ENCODE results near the gene EEF1AKMT1.

EEF1AKMT1 gene

GRCh38 chr13:20799726-20800416, 26.1 kb upstream of the EEF1AKMT1 start:
- no peak for DNase-seq (ENCODE audit: extremely low spot score)
- TF ChIP-seq SUZ12 (IDR thresholded peaks at IDR 0.05) (no peak), ARNT (IDR thresholded peaks at IDR 0.05) (no peak), FOXM1 (IDR thresholded peaks at IDR 0.05; ENCODE audit: borderline replicate concordance) (no peak), ZNF384 (IDR thresholded peaks at IDR 0.05) (no peak), CTBP1 (IDR thresholded peaks at IDR 0.05; ENCODE audit: borderline replicate concordance) (no peak), FOXK2 (IDR thresholded peaks at IDR 0.05) (no peak), L3MBTL2 (conservative IDR thresholded peaks at IDR 0.05) (no peak), HDGF (IDR thresholded peaks at IDR 0.05; ENCODE audit: borderline replicate concordance) (no peak), TARDBP (IDR thresholded peaks at IDR 0.05) (no peak), FOXA1 (IDR thresholded peaks at IDR 0.05) (no peak)
- ChIA-PET POLR2A (interaction anchor here (1.1 kb wide), 1 partner anchor 26 kb away, joined by 3 read pairs; the partner anchor contains the start of gene EEF1AKMT1), CTCF (no interaction called here)

GRCh38 chr13:20798027-20798426, 24.3 kb upstream of the EEF1AKMT1 start:
- ChIA-PET CTCF (no interaction called here), POLR2A (no interaction called here)
- DNase-seq (ENCODE audit: extremely low spot score): no peak
- no peak for TF ChIP-seq CTBP1 (IDR thresholded peaks at IDR 0.05; ENCODE audit: borderline replicate concordance)

GRCh38 chr13:20796791-20797508, 23.2 kb upstream of the EEF1AKMT1 start:
- DNase-seq (ENCODE audit: extremely low spot score): no peak
- TF ChIP-seq PKNOX1 (IDR thresholded peaks at IDR 0.05) (no peak), FOXM1 (IDR thresholded peaks at IDR 0.05; ENCODE audit: borderline replicate concordance) (no peak), CTBP1 (IDR thresholded peaks at IDR 0.05; ENCODE audit: borderline replicate concordance) (no peak), SP1 (IDR thresholded peaks at IDR 0.05) (no peak), L3MBTL2 (conservative IDR thresholded peaks at IDR 0.05) (no peak), NFRKB (IDR thresholded peaks at IDR 0.05) (no peak), BHLHE40 (IDR thresholded peaks at IDR 0.05; ENCODE audit: borderline replicate concordance) (no peak), FOXA1 (IDR thresholded peaks at IDR 0.05) (no peak), HDGF (IDR thresholded peaks at IDR 0.05; ENCODE audit: borderline replicate concordance) (no peak), ARNT (IDR thresholded peaks at IDR 0.05) (no peak), SUZ12 (IDR thresholded peaks at IDR 0.05) (no peak), ZNF384 (IDR thresholded peaks at IDR 0.05) (no peak), ELF4 (IDR thresholded peaks at IDR 0.05) (no peak), LEF1 (IDR thresholded peaks at IDR 0.05; ENCODE audit: borderline replicate concordance) (no peak), TARDBP (IDR thresholded peaks at IDR 0.05) (no peak), FOXK2 (IDR thresholded peaks at IDR 0.05) (no peak)
- POLR2A ChIA-PET: no interaction called here
- CTCF ChIA-PET: no interaction called here

GRCh38 chr13:20789665-20790064, 15.9 kb upstream of the EEF1AKMT1 start:
- CTCF ChIA-PET: no interaction called here
- POLR2A ChIA-PET: no interaction called here
- TF ChIP-seq ELF4 (IDR thresholded peaks at IDR 0.05) (no peak), HDGF (IDR thresholded peaks at IDR 0.05; ENCODE audit: borderline replicate concordance) (no peak), FOXK2 (IDR thresholded peaks at IDR 0.05) (no peak), ZNF384 (IDR thresholded peaks at IDR 0.05) (no peak), FOXA1 (IDR thresholded peaks at IDR 0.05) (no peak), SUZ12 (IDR thresholded peaks at IDR 0.05) (no peak), NFRKB (IDR thresholded peaks at IDR 0.05) (no peak), FOXM1 (IDR thresholded peaks at IDR 0.05; ENCODE audit: borderline replicate concordance) (no peak)
- no peak for DNase-seq (ENCODE audit: extremely low spot score)

GRCh38 chr13:20788312-20788711, 14.6 kb upstream of the EEF1AKMT1 start:
- DNase-seq (ENCODE audit: extremely low spot score): no peak
- POLR2A ChIA-PET: no interaction called here
- CTCF ChIA-PET: interaction anchor here (0.7 kb wide), 1 partner anchor 16 kb away, joined by 6 read pairs; no protein-coding TSS in a partner anchor
- no peak for TF ChIP-seq HDGF (IDR thresholded peaks at IDR 0.05; ENCODE audit: borderline replicate concordance)
- TF ChIP-seq SP1 (IDR thresholded peaks at IDR 0.05): no peak
- no peak for TF ChIP-seq FOXM1 (IDR thresholded peaks at IDR 0.05; ENCODE audit: borderline replicate concordance)
- TF ChIP-seq ELF4 (IDR thresholded peaks at IDR 0.05): no peak
- TF ChIP-seq FOXK2 (IDR thresholded peaks at IDR 0.05): no peak
- no peak for TF ChIP-seq TARDBP (IDR thresholded peaks at IDR 0.05)
- TF ChIP-seq ARNT (IDR thresholded peaks at IDR 0.05): no peak
- no peak for TF ChIP-seq FOXA1 (IDR thresholded peaks at IDR 0.05)

GRCh38 chr13:20787180-20787579, 13.4 kb upstream of the EEF1AKMT1 start:
- TF ChIP-seq PKNOX1 (IDR thresholded peaks at IDR 0.05) (no peak), TARDBP (IDR thresholded peaks at IDR 0.05) (no peak), SP1 (IDR thresholded peaks at IDR 0.05) (no peak), ARNT (IDR thresholded peaks at IDR 0.05) (no peak), ELF4 (IDR thresholded peaks at IDR 0.05) (no peak), CTBP1 (IDR thresholded peaks at IDR 0.05; ENCODE audit: borderline replicate concordance) (no peak), BHLHE40 (IDR thresholded peaks at IDR 0.05; ENCODE audit: borderline replicate concordance) (no peak), HDGF (IDR thresholded peaks at IDR 0.05; ENCODE audit: borderline replicate concordance) (no peak), ZNF384 (IDR thresholded peaks at IDR 0.05) (no peak), FOXM1 (IDR thresholded peaks at IDR 0.05; ENCODE audit: borderline replicate concordance) (no peak), FOXK2 (IDR thresholded peaks at IDR 0.05) (no peak), L3MBTL2 (conservative IDR thresholded peaks at IDR 0.05) (no peak), LEF1 (IDR thresholded peaks at IDR 0.05; ENCODE audit: borderline replicate concordance) (no peak), FOXA1 (IDR thresholded peaks at IDR 0.05) (no peak), NFRKB (IDR thresholded peaks at IDR 0.05) (no peak), SUZ12 (IDR thresholded peaks at IDR 0.05) (no peak)
- DNase-seq (ENCODE audit: extremely low spot score): no peak
- ChIA-PET POLR2A (no interaction called here), CTCF (no interaction called here)
